ACC112 (cell line): Measurements from ENCODE around the gene LIX1.

ENCODE experiments used
- H2AFZ ChIP-seq: fragments of 200-600 bp; sonication (generic); one replicate; pipeline ENCODE4 v1.6.0; 2017; ENCODE audit warnings: antibody characterized with exemption, low read length; ENCODE audit not compliant: unreplicated experiment
- H3K27ac ChIP-seq: fragments of 200-600 bp; sonication (generic); 2 replicates; pipeline ENCODE4 v1.5.1; 2014; ENCODE audit warnings: low read depth, mild to moderate bottlenecking, antibody characterized with exemption, low read length, moderate library complexity
- H3K27me3 ChIP-seq: fragments of 200-600 bp; sonication (generic); 2 replicates; pipeline ENCODE4 v1.6.1; 2014; ENCODE audit warnings: mild to moderate bottlenecking, antibody characterized with exemption, low read length, moderate library complexity, mixed read lengths; ENCODE audit not compliant: insufficient read depth
- H3K36me3 ChIP-seq: fragments of 200-600 bp; sonication (generic); 2 replicates; pipeline ENCODE4 v1.6.1; 2016; ENCODE audit warnings: mild to moderate bottlenecking, antibody characterized with exemption, low read length, moderate library complexity, mixed read lengths; ENCODE audit not compliant: insufficient read depth
- H3K4me1 ChIP-seq: fragments of 200-600 bp; sonication (generic); one replicate; pipeline ENCODE4 v1.6.1; 2016; ENCODE audit warnings: low read length, mixed read lengths; ENCODE audit not compliant: insufficient read depth, unreplicated experiment, control insufficient read depth
- H3K4me3 ChIP-seq: fragments of 200-600 bp; sonication (generic); 2 replicates; pipeline ENCODE4 v1.5.1; 2014; ENCODE audit warnings: mild to moderate bottlenecking, low read depth, low read length
- H3K79me2 ChIP-seq: fragments of 200-600 bp; sonication (generic); one replicate; pipeline ENCODE4 v1.6.0; 2016; ENCODE audit warnings: low read length; ENCODE audit not compliant: control insufficient read depth, unreplicated experiment, insufficient read depth

Gene LIX1

DNA sequence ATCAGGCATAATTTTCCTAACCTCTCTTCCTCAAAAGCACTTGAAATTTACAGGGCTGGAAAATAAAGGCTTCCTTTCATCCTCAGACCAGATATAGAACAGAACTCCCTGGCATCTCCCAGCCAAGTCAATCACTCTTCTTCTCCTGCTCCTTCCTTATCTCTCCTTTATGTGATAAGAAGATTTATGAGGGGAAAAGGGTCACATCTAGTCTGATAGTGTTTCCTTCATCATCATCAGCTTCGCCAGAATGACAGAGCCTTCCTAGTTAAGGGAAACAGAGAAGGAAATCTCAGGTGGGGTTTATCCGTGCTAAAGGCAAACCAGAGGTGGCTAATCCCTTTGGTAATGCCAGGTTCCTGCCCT lies 36.2 kb downstream of the LIX1 start:
- Histone ChIP-seq H3K4me3 (no peak overlapping the region), H3K36me3 (no peaks in the 10 kb centered on the region), H2AFZ (no peak overlapping the region)

GRCh38 chr5:97105501-97106215 lies 36.8 kb downstream of the LIX1 start:
- Histone ChIP-seq H2AFZ (no peak overlapping the region), H3K27ac (no peak overlapping the region), H3K4me1 (no peaks in the 10 kb centered on the region), H3K27me3 (0 out of 2 replicates have a peak, but pooled peaks cover 5% of the 10 kb centered on the region), H3K79me2 (no peaks in the 10 kb centered on the region), H3K36me3 (no peaks in the 10 kb centered on the region), H3K4me3 (no peak overlapping the region)

More for the DNA sequence above, 36.2 kb downstream of the LIX1 start:
- Histone ChIP-seq H3K27ac (no peak overlapping the region), H3K79me2 (no peaks in the 10 kb centered on the region), H3K27me3 (0 out of 2 replicates have a peak, but pooled peaks cover 5% of the 10 kb centered on the region), H3K4me1 (no peaks in the 10 kb centered on the region)

- Histone ChIP-seq H3K4me1 (no peaks in the 10 kb centered on the region), H3K27me3 (0 out of 2 replicates have a peak, but pooled peaks cover 10% of the 10 kb centered on the region), H3K79me2 (no peaks in the 10 kb centered on the region), H3K27ac (no peak overlapping the region), H3K4me3 (no peak overlapping the region), H2AFZ (no peak overlapping the region), H3K36me3 (no peaks in the 10 kb centered on the region)
Observed at GRCh38 chr5:97102010-97102470, 40.4 kb downstream of the LIX1 start.

DNA sequence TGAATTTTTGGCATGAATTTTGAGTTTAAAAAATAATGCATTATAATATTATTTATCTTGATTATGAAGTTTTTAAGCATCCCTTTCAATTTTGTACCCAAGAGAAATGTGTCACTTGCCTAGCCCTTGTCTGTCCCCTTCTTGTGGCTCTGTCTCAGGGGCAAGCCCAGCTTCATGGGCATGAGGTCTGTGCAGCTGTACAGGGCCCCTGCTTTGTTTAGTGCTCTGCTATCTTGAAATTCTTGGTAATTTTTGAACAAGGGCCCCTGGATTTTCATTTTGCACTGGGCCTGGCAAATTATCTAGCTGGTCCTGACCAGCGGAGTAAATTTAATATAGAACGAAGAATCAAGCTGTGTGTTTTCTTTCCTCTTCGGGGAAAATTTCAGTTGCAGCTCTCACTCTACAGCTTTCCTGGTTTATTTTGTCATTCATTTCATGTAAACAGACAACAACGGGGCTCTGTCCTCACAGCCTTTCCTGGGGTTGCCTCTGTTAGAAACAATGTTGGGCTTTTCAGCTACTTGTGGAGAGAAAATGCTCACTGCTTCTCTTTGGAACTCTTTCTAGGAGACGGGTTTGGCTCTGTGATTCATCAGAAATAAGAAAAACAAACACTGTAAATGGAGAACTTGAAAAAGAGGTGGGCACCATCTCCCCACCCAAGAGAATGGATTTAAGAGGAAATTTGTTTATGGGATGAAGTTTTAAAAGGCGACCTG lies 41.1 kb downstream of the LIX1 start:
- Histone ChIP-seq H3K4me1 (no peaks in the 10 kb centered on the region), H3K36me3 (no peaks in the 10 kb centered on the region), H3K27ac (no peak overlapping the region), H3K27me3 (0 out of 2 replicates have a peak, but pooled peaks cover 8% of the 10 kb centered on the region), H3K79me2 (no peaks in the 10 kb centered on the region), H3K4me3 (no peak overlapping the region), H2AFZ (no peak overlapping the region)

DNA sequence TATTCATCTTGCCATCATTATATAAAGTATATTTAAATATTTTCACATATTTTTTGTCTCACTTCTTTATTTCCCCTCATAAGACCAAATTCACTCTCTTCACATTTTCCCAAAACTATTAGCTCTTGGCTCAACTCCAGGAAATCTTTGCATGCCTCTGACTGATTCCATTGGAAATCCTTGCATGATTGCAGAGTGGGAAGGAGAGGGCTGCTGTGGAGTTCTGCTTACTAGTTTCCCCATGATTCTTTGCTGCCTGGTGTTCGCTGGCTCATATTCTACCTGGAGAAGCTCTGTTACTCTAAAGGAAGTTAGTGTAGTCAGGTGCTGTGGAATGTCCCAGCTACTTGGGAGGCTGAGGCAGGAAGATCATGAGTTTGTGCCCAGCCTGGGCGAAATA lies 41.9 kb downstream of the LIX1 start:
- Histone ChIP-seq H2AFZ (no peak overlapping the region), H3K36me3 (no peaks in the 10 kb centered on the region), H3K27me3 (0 out of 2 replicates have a peak, but pooled peaks cover 5% of the 10 kb centered on the region), H3K4me3 (no peak overlapping the region), H3K27ac (no peak overlapping the region), H3K4me1 (no peaks in the 10 kb centered on the region), H3K79me2 (no peaks in the 10 kb centered on the region)

- no peak overlapping the region for H3K27ac ChIP-seq
- H3K4me3 ChIP-seq: no peak overlapping the region; the same call in 1 of the 2 replicates
- H3K27me3 ChIP-seq: 0 out of 2 replicates have a peak, but pooled peaks cover 5% of the 10 kb centered on the region
- H3K4me1 ChIP-seq: no peaks in the 10 kb centered on the region
- no peak overlapping the region for H2AFZ ChIP-seq
- no peaks in the 10 kb centered on the region for H3K79me2 ChIP-seq
- H3K36me3 ChIP-seq: no peaks in the 10 kb centered on the region
Observed at GRCh38 chr5:97098922-97099321, 43.5 kb downstream of the LIX1 start.

GRCh38 chr5:97097326-97098230 lies 44.8 kb downstream of the LIX1 start:
- no peak overlapping the region for H3K4me3 ChIP-seq
- H3K79me2 ChIP-seq: no peaks in the 10 kb centered on the region
- H3K27ac ChIP-seq: no peak overlapping the region
- H3K4me1 ChIP-seq: no peaks in the 10 kb centered on the region
- H3K36me3 ChIP-seq: no peaks in the 10 kb centered on the region
- no peak overlapping the region for H2AFZ ChIP-seq
- H3K27me3 ChIP-seq: peaks cover 6% of the 10 kb centered on the region

DNA sequence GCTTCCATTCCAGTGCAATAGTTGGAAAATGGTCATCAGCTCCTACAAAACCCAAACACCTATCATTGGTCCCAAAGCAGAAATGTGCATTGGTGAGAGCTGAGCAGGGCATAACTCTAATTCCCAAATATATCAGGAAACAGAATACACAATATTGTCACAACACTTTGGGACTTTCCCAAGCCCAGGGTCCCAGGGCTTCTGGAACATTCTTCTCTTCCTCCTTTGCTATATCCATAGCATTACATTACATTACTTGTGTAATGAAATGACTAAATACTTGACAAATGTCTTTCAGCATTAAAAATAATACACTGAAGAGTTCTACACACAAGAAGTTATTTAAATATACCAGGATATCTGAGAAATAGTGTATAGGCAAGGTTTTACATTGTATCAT lies 45.6 kb downstream of the LIX1 start:
- peaks cover 13% of the 10 kb centered on the region for H3K27me3 ChIP-seq
- H3K27ac ChIP-seq: no peak overlapping the region
- no peaks in the 10 kb centered on the region for H3K36me3 ChIP-seq
- no peak overlapping the region for H2AFZ ChIP-seq
- no peak overlapping the region for H3K4me3 ChIP-seq
- no peaks in the 10 kb centered on the region for H3K4me1 ChIP-seq
- no peaks in the 10 kb centered on the region for H3K79me2 ChIP-seq

DNA sequence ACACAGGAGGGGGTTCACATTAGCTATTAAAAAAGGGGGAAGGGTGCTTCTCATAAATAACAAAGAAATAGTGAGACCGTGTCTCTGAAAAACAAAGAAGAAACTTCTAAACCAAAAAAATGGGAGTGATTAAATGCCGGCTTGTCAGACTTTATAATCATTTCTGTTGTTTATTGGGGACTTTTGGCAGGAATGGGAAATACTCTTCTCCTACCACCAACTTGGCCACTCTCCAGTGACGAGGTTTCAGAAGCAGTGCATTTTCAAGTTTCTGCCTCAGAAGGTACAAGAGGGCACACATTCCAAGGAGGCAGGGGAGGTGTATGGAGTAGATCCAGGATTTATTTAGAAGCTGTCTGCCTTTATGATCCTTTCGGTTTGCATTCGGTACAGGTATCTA lies 46.2 kb downstream of the LIX1 start:
- H3K36me3 ChIP-seq: no peaks in the 10 kb centered on the region

DNA sequence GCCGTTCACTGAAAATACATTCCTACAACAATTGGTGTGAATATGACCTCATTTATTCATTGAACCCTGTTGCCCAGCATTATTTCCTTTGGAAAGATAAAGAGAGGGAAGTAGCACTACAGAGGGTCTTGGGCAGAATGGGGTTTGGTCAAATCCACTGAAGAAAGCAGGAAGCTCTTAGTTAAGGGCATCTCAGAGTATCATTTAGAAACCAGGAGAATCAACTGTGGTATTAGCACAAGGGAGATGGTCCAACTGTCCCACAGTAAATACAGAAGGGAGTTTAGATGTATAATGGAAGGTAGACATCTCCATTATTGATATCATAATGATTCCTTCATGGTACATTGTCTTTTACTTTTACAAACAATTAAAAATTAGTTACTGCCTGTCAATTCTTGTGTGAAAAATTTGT lies 47.1 kb downstream of the LIX1 start:
- Histone ChIP-seq H3K4me1 (no peaks in the 10 kb centered on the region), H3K36me3 (no peaks in the 10 kb centered on the region), H2AFZ (no peak overlapping the region), H3K27ac (no peak overlapping the region), H3K27me3 (peaks cover 27% of the 10 kb centered on the region), H3K79me2 (no peaks in the 10 kb centered on the region), H3K4me3 (no peak overlapping the region)

More for the DNA sequence above, 46.2 kb downstream of the LIX1 start:
- H2AFZ ChIP-seq: no peak overlapping the region
- no peak overlapping the region for H3K4me3 ChIP-seq
- no peaks in the 10 kb centered on the region for H3K4me1 ChIP-seq
- H3K27me3 ChIP-seq: peaks cover 20% of the 10 kb centered on the region
- H3K27ac ChIP-seq: no peak overlapping the region
- no peaks in the 10 kb centered on the region for H3K79me2 ChIP-seq
